AG04450 (cell line): ENCODE results near the gene INSM2. TPM values are rescaled to one million over a fixed set of nuclear protein-coding genes. Genes with fewer than 3 reads are reported as not detected.

Experiments used
- CTCF ChIA-PET: fragments of 300-600, 350-600 bp; formaldehyde crosslinking; extraction: SDS; loops from one replicate; lab custom pipeline; 2022; ENCODE audit warnings: antibody characterized with exemption, inconsistent platforms; lab: Charles Lee
- POLR2A ChIA-PET: fragments of 350-600 bp; formaldehyde crosslinking; extraction: SDS; loops from one replicate; lab custom pipeline; 2021; ENCODE audit warnings: antibody characterized with exemption, inconsistent platforms; lab: Yijun Ruan, JAX
- DNase-seq: peaks from one replicate; pipeline ENCODE4 v3.0.0-alpha.2; 2011; ENCODE audit warnings: low read depth, low spot score
- H3K27ac ChIP-seq: one replicate; pipeline ENCODE4 v1.5.1; 2012; ENCODE audit warnings: low read depth, low read length, control low read depth
- H3K27me3 ChIP-seq: one replicate; pipeline ENCODE4 v1.6.0; 2012; ENCODE audit warnings: low read length; ENCODE audit not compliant: control insufficient read depth, insufficient read depth
- H3K4me3 ChIP-seq: 2 replicates; pipeline ENCODE4 v1.5.1; 2011; ENCODE audit warnings: mild to moderate bottlenecking, low read depth, low read length, control low read depth
- H3K9me3 ChIP-seq: 2 replicates; pipeline ENCODE4 v1.5.1; 2012; ENCODE audit warnings: low read length; ENCODE audit not compliant: control insufficient read depth, insufficient read depth
- polyA plus RNA-seq: library from polyadenylated mRNA; depleted of rRNA; stranded (reverse); fragments of >200 nt; gene quantifications from 2 replicates; pipeline ENCODE4 v1.2.3, GENCODE V29; 2011
- TF ChIP-seq, protein P1 (sequence below): IDR thresholded peaks from 2 replicates; pipeline ENCODE4 v1.5.1; 2011; ENCODE audit warnings: low read depth, low read length, control low read depth, inconsistent platforms

INSM2 gene
- polyA plus RNA-seq, 1 experiment: not detected

GRCh38 chr14:35532783-35533356, 1.1 kb upstream of the INSM2 start:
- ChIA-PET CTCF (interaction anchor here (1.3 kb wide), 1 partner anchor 27 kb away, joined by 3 read pairs; no protein-coding TSS in a partner anchor), POLR2A (no interaction called here)
- DNase-seq: no peak
- TF ChIP-seq, protein P1, sequence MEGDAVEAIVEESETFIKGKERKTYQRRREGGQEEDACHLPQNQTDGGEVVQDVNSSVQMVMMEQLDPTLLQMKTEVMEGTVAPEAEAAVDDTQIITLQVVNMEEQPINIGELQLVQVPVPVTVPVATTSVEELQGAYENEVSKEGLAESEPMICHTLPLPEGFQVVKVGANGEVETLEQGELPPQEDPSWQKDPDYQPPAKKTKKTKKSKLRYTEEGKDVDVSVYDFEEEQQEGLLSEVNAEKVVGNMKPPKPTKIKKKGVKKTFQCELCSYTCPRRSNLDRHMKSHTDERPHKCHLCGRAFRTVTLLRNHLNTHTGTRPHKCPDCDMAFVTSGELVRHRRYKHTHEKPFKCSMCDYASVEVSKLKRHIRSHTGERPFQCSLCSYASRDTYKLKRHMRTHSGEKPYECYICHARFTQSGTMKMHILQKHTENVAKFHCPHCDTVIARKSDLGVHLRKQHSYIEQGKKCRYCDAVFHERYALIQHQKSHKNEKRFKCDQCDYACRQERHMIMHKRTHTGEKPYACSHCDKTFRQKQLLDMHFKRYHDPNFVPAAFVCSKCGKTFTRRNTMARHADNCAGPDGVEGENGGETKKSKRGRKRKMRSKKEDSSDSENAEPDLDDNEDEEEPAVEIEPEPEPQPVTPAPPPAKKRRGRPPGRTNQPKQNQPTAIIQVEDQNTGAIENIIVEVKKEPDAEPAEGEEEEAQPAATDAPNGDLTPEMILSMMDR: no peak
- Histone ChIP-seq H3K27me3 (peaks cover 41% of the 10 kb centered on the region), H3K4me3 (peak overlapping the region; percentile 65), H3K9me3 (peaks cover 5% of the 10 kb centered on the region; the same call in 1 of the 2 replicates), H3K27ac (no peak overlapping the region)

DNA sequence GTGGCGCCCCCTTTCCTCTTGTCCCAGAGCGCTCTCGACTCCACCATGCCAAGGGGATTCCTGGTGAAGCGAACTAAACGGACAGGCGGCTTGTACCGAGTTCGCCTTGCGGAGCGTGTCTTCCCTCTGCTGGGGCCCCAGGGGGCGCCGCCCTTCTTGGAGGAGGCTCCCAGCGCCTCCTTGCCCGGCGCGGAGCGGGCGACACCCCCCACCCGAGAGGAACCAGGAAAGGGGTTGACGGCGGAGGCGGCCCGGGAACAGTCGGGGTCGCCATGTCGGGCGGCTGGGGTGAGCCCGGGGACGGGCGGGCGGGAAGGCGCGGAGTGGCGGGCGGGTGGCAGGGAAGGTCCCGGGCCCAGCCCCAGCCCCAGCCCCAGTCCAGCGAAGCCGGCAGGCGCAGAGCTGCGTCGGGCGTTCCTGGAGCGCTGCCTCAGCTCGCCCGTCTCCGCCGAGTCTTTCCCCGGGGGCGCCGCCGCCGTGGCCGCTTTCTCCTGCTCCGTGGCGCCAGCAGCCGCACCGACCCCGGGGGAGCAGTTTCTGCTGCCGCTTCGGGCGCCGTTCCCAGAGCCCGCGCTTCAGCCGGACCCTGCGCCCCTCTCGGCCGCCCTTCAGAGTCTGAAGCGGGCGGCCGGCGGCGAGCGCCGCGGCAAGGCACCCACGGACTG, 376 bp downstream of the INSM2 start:
- peak overlapping the region; percentile 65 for H3K4me3 ChIP-seq
- ChIA-PET CTCF (interaction anchor here (0.5 to 1.7 kb wide), 4 partner anchors 28 to 393 kb away, joined by 3 to 5 read pairs (median 4); no protein-coding TSS in a partner anchor), POLR2A (interaction anchor here (0.5 to 0.6 kb wide), 3 partner anchors 162 to 562 kb away, joined by 3 to 5 read pairs (median 3); no protein-coding TSS in a partner anchor)
- peaks cover 5% of the 10 kb centered on the region; the same call in 1 of the 2 replicates for H3K9me3 ChIP-seq
- no peak for DNase-seq
- no peak overlapping the region for H3K27ac ChIP-seq
- peaks cover 35% of the 10 kb centered on the region for H3K27me3 ChIP-seq
- TF ChIP-seq, protein P1: 0 out of 2 replicates have a peak, but pooled peaks have one; percentile 4

GRCh38 chr14:35534873-35535482, 1.0 kb downstream of the INSM2 start:
- peaks cover 5% of the 10 kb centered on the region; the same call in 1 of the 2 replicates for H3K9me3 ChIP-seq
- TF ChIP-seq, protein P1: no peak
- CTCF ChIA-PET: interaction anchor here (0.6 to 1.7 kb wide), 2 partner anchors 171 to 394 kb away, joined by 4 to 5 read pairs; no protein-coding TSS in a partner anchor
- H3K27me3 ChIP-seq: peaks cover 34% of the 10 kb centered on the region
- POLR2A ChIA-PET: interaction anchor here (0.5 to 0.6 kb wide), 3 partner anchors 162 to 563 kb away, joined by 3 to 5 read pairs (median 3); no protein-coding TSS in a partner anchor
- peak; percentile 24 for DNase-seq
- peak overlapping the region; percentile 29; the same call in 1 of the 2 replicates for H3K4me3 ChIP-seq
- H3K27ac ChIP-seq: no peak overlapping the region

- CTCF ChIA-PET: interaction anchor here (1.7 kb wide), 1 partner anchor 395 kb away, joined by 5 read pairs; no protein-coding TSS in a partner anchor
- TF ChIP-seq, protein P1: no peak
- peaks cover 5% of the 10 kb centered on the region; the same call in 1 of the 2 replicates for H3K9me3 ChIP-seq
- H3K4me3 ChIP-seq: peak overlapping the region; percentile 29
- no peak overlapping the region for H3K27ac ChIP-seq
- H3K27me3 ChIP-seq: peaks cover 34% of the 10 kb centered on the region
- no peak for DNase-seq
- POLR2A ChIA-PET: interaction anchor here (0.6 kb wide), 1 partner anchor 263 kb away, joined by 5 read pairs; no protein-coding TSS in a partner anchor
Observed at GRCh38 chr14:35535483-35536112, 1.6 kb downstream of the INSM2 start.
